Measurements from ENCODE around the gene CRYZL1. TPM values are rescaled to one million over a fixed set of nuclear protein-coding genes. Genes with fewer than 3 reads are reported as not detected.
"Not testable (repeated sequence)": the region's sequence is repeated elsewhere in the genome, so short reads cannot be mapped to it uniquely, and the experiment has no call there.

CRYZL1 gene
- total and polyA plus RNA-seq, 2 of the 8 experiments (the other 6 are each of a cell fraction or from before 2014, with no cell fraction given): 15.6 to 15.8 TPM

- H3K23me2 ChIP-seq (ENCODE audit: low read depth, low read length): no peaks in the 10 kb centered on the region
- H4K20me1 ChIP-seq (replicated peaks in 1 of 2; ENCODE audit: control insufficient read depth in 1 of 2, insufficient read depth in 2 of 2, low read length in 2 of 2): no peaks in the 10 kb centered on the region
- no peak overlapping the region for H2BK20ac ChIP-seq (ENCODE audit: low read length)
- no peak overlapping the region for H4K8ac ChIP-seq (ENCODE audit: extremely low read depth, insufficient read depth, low read length)
- H3K79me1 ChIP-seq (ENCODE audit: low read depth, low read length): no peaks in the 10 kb centered on the region
- ChIA-PET CTCF (ENCODE audit: partially characterized antibody) (interaction anchor here (2.7 kb wide), 1 partner anchor 12 kb away, joined by 8 read pairs; no protein-coding TSS in a partner anchor), POLR2A (ENCODE audit: partially characterized antibody) (no interaction called here)
- H2BK15ac ChIP-seq (ENCODE audit: low read length): no peak overlapping the region
- H3K27ac ChIP-seq (ENCODE audit: low read depth, low read length): no peak overlapping the region
- no peak overlapping the region for H2BK120ac ChIP-seq (replicated peaks; ENCODE audit: low read depth, low read length)
- no peaks in the 10 kb centered on the region for H3K4me1 ChIP-seq (replicated peaks in 1 of 4; ENCODE audit: control insufficient read depth in 3 of 4, insufficient read depth in 4 of 4, low read length in 3 of 4)
- H3K36me3 ChIP-seq (ENCODE audit: control insufficient read depth in 2 of 4, insufficient read depth in 4 of 4, low read length in 3 of 4): no peaks in the 10 kb centered on the region; a peak in 1 of 8 replicates
- H3K4me3 ChIP-seq (ENCODE audit: extremely low read depth in 1 of 4, insufficient read depth in 2 of 4, low read depth in 3 of 4, low read length in 4 of 4): no peak overlapping the region
- no peak overlapping the region for H3K23ac ChIP-seq (ENCODE audit: insufficient read length)
- no peak overlapping the region for H3K18ac ChIP-seq (ENCODE audit: extremely low read depth, low read length)
- H4K91ac ChIP-seq (replicated peaks; ENCODE audit: insufficient read length, low read length): no peak overlapping the region
- H3K4ac ChIP-seq (replicated peaks; ENCODE audit: insufficient read length, low read depth, low read length): no peak overlapping the region
- DNase-seq (ENCODE audit: low read depth in 1 of 2, low spot score in 2 of 2): no peak
- no peak overlapping the region for H3K14ac ChIP-seq (ENCODE audit: insufficient read length)
- no peak overlapping the region for H2AK5ac ChIP-seq (ENCODE audit: low read depth, low read length)
- no peaks in the 10 kb centered on the region for H3K27me3 ChIP-seq (replicated peaks in 1 of 4; ENCODE audit: control insufficient read depth in 3 of 4, extremely low read depth in 1 of 4, insufficient read depth in 3 of 4, low read length in 3 of 4)
- no peak overlapping the region for H2BK5ac ChIP-seq (ENCODE audit: low read depth, low read length)
- WGBS, 2 experiments (ENCODE audit: extremely low coverage in 1 of 2, insufficient coverage in 1 of 2, insufficient read length in 1 of 2, insufficient replicate concordance in 2 of 2, low coverage in 1 of 2, low lambda C conversion rate in 2 of 2, missing lambda C conversion rate in 1 of 2): 96% methylated on average over 2 of the region's 2 CpGs; no CpG with 5 or more reads in 1 of the 2 experiments
- no peaks in the 10 kb centered on the region for H3K9me3 ChIP-seq (ENCODE audit: insufficient read depth in 2 of 2, low read depth in 1 of 2, low read length in 1 of 2)
- no peak overlapping the region for H3K56ac ChIP-seq (replicated peaks; ENCODE audit: insufficient read length, low read depth, low read length)
- no peak for FAIRE-seq
- no peak overlapping the region for H2AFZ ChIP-seq (ENCODE audit: low read length)
- no peak overlapping the region; a peak in 2 of 4 replicates for H3K4me2 ChIP-seq (ENCODE audit: insufficient read depth in 1 of 2, low read depth in 2 of 2, low read length in 2 of 2)
- peak; percentile 91 for TF ChIP-seq YY1 (IDR thresholded peaks at IDR 0.05; ENCODE audit: low read depth, low read length)
- TF ChIP-seq POLR2A (IDR thresholded peaks at IDR 0.05; ENCODE audit: control extremely low read depth in 1 of 2, low read depth in 2 of 2, low read length in 2 of 2): no peak
- H2BK12ac ChIP-seq (ENCODE audit: low read depth, low read length): no peak overlapping the region
- H4K5ac ChIP-seq (ENCODE audit: insufficient read length, low read depth, low read length): peak overlapping the region; percentile 6
- no peaks in the 10 kb centered on the region for H3K79me2 ChIP-seq (ENCODE audit: control insufficient read depth in 1 of 2, insufficient read depth in 2 of 2, low read length in 2 of 2)
- no peak overlapping the region for H3K9ac ChIP-seq (replicated peaks in 1 of 4; ENCODE audit: extremely low read depth in 1 of 4, low read depth in 3 of 4, low read length in 3 of 4)
Observed at GRCh38 chr21:33618407-33618806, 23.1 kb downstream of the CRYZL1 start.

GRCh38 chr21:33617565-33617964 is 24.0 kb downstream of the CRYZL1 start:
- not testable (repeated sequence) for H3K36me3 ChIP-seq (ENCODE audit: control insufficient read depth in 2 of 4, insufficient read depth in 4 of 4, low read length in 3 of 4); H3K14ac ChIP-seq (ENCODE audit: insufficient read length); H4K5ac ChIP-seq (ENCODE audit: insufficient read length, low read depth, low read length); H3K27ac ChIP-seq (ENCODE audit: low read depth, low read length); H2BK120ac ChIP-seq (replicated peaks; ENCODE audit: low read depth, low read length); H3K23me2 ChIP-seq (ENCODE audit: low read depth, low read length); H4K8ac ChIP-seq (ENCODE audit: extremely low read depth, insufficient read depth, low read length); H3K79me2 ChIP-seq (ENCODE audit: control insufficient read depth in 1 of 2, insufficient read depth in 2 of 2, low read length in 2 of 2); H2BK15ac ChIP-seq (ENCODE audit: low read length); H3K9ac ChIP-seq (replicated peaks in 1 of 4; ENCODE audit: extremely low read depth in 1 of 4, low read depth in 3 of 4, low read length in 3 of 4); H2AFZ ChIP-seq (ENCODE audit: low read length); FAIRE-seq; H3K4me3 ChIP-seq (ENCODE audit: extremely low read depth in 1 of 4, insufficient read depth in 2 of 4, low read depth in 3 of 4, low read length in 4 of 4); H3K56ac ChIP-seq (replicated peaks; ENCODE audit: insufficient read length, low read depth, low read length); H3K4me1 ChIP-seq (replicated peaks in 1 of 4; ENCODE audit: control insufficient read depth in 3 of 4, insufficient read depth in 4 of 4, low read length in 3 of 4); DNase-seq (ENCODE audit: low read depth in 1 of 2, low spot score in 2 of 2); H4K91ac ChIP-seq (replicated peaks; ENCODE audit: insufficient read length, low read length); H3K4me2 ChIP-seq (ENCODE audit: insufficient read depth in 1 of 2, low read depth in 2 of 2, low read length in 2 of 2); H4K20me1 ChIP-seq (replicated peaks in 1 of 2; ENCODE audit: control insufficient read depth in 1 of 2, insufficient read depth in 2 of 2, low read length in 2 of 2); H2BK20ac ChIP-seq (ENCODE audit: low read length); H3K79me1 ChIP-seq (ENCODE audit: low read depth, low read length); H3K4ac ChIP-seq (replicated peaks; ENCODE audit: insufficient read length, low read depth, low read length); H2BK5ac ChIP-seq (ENCODE audit: low read depth, low read length); H3K18ac ChIP-seq (ENCODE audit: extremely low read depth, low read length); H3K27me3 ChIP-seq (replicated peaks in 1 of 4; ENCODE audit: control insufficient read depth in 3 of 4, extremely low read depth in 1 of 4, insufficient read depth in 3 of 4, low read length in 3 of 4); H3K23ac ChIP-seq (ENCODE audit: insufficient read length); H2AK5ac ChIP-seq (ENCODE audit: low read depth, low read length); H3K9me3 ChIP-seq (ENCODE audit: insufficient read depth in 2 of 2, low read depth in 1 of 2, low read length in 1 of 2); H2BK12ac ChIP-seq (ENCODE audit: low read depth, low read length)
- WGBS, 2 experiments (ENCODE audit: extremely low coverage in 1 of 2, insufficient coverage in 1 of 2, insufficient read length in 1 of 2, insufficient replicate concordance in 2 of 2, low coverage in 1 of 2, low lambda C conversion rate in 2 of 2, missing lambda C conversion rate in 1 of 2): 92% methylated on average over 11 of the region's 11 CpGs; no CpG with 5 or more reads in 1 of the 2 experiments
- POLR2A ChIA-PET (ENCODE audit: partially characterized antibody): interaction anchor here (1.2 kb wide), 1 partner anchor 74 kb away, joined by 8 read pairs; no protein-coding TSS in a partner anchor
- CTCF ChIA-PET (ENCODE audit: partially characterized antibody): interaction anchor here (2.7 kb wide), 1 partner anchor 11 kb away, joined by 8 read pairs; no protein-coding TSS in a partner anchor

All from H1 (cell line).